HG02763 (cell line): ENCODE data around the gene SAA4.
A peak's percentile ranks its signal among the peaks of the same experiment; 100 is the strongest.
"Not testable (repeated sequence)": the region's sequence is repeated elsewhere in the genome, so short reads cannot be mapped to it uniquely, and the experiment has no call there.

Experiments
- ATAC-seq: cut with Tn5 transposase; IDR thresholded peaks from one replicate; pipeline ENCODE4 v1.9.1; 2021; ENCODE audit warnings: mild to moderate bottlenecking, moderate library complexity; ENCODE audit not compliant: unreplicated experiment

SAA4 gene, protein sequence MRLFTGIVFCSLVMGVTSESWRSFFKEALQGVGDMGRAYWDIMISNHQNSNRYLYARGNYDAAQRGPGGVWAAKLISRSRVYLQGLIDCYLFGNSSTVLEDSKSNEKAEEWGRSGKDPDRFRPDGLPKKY

GRCh38 chr11:18236664-18237356 lies at the start of gene SAA4:
Gene SAA4 (minus strand): TSS chr11:18236802. CDS start chr11:18235926, 876 bp downstream.
- ATAC-seq, result no peak

DNA sequence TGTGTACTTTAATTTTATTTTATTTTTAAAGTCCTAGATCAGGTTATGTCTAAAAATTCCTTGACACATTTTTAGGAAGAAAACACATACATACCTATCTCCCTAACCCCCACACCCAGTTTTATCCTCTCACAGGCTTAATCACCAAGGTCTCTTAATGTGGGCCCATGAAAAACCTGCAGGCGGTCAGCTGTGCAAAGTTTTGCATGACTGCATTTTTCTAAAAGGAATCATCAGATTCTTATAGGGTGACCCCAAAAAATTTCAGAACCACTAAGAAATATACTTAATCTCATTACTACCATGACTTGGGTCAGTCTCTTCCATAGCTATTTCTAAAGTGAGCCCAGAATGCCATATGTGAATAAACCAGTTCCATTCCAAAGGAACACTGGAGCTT lies 49.2 kb upstream of the SAA4 start:
- no peak for ATAC-seq

DNA sequence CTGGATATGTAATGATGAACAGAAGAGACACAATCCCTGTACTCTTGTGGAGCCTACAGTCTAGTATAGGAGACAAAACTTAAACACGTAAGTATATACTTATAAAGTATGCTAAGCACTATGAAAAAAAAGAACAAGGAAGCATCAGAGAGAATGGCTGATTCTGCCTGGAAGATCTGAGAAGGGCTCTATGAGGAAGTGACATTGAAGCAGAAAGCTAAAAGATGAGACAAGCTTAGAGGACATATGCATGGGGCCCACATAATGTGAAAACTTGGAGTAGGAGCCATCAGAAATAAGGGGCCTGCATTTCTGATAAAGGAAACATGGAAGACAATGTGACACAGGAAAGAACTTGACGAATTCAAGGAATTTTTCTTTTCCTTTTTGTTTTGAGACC lies 46.0 kb upstream of the SAA4 start:
- no peak for ATAC-seq

DNA sequence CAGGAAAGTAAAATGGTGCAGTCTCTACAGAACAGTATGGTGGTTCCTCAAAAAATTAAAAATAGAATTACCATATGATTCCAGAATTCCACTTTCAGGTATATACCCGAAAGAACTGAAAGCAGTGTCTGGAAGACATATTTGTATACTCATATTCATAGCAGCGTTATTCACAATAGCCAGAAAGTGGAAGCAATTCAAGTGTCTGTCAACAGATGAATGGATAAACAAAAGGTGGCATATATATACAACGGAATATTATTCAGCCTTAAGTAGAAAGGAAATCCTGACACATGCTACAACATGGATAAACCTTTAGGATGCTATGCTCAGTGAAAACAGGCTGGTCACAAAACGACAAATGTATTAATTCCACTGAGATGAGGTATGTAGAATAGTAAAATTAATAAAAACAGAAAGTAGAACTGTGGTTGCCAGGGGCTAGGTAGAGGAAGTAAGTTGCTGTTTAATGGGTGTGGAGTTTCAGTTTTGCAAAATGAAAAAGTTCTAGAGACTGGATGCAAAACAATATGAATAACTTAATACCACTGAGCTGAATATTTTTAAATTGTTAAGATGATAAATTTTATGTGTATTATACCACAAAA lies 43.9 kb upstream of the SAA4 start:
- ATAC-seq, result peak; percentile 88

- ATAC-seq, result no peak
These were observed 41.1 kb upstream of the SAA4 start for GRCh38 chr11:18277565-18278271.

DNA sequence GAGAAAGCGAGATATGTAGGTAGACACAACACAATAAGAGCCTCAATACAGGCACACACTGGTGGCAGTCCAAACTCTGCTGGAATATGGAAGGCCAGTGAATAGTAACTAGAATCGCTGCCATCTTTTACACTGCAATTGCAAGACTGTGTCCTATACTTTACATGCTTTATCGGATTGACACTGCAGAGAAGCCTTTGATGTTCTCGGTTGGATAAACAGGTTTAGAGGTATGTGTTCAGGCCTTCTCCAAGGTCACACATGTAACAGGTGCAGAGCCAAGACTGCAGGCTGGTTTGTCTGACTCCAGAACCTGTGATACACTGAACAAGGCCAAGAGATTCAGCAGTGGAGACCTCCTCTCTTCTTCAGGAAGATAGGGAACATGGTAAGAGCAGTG lies 34.6 kb upstream of the SAA4 start:
- no peak for ATAC-seq

DNA sequence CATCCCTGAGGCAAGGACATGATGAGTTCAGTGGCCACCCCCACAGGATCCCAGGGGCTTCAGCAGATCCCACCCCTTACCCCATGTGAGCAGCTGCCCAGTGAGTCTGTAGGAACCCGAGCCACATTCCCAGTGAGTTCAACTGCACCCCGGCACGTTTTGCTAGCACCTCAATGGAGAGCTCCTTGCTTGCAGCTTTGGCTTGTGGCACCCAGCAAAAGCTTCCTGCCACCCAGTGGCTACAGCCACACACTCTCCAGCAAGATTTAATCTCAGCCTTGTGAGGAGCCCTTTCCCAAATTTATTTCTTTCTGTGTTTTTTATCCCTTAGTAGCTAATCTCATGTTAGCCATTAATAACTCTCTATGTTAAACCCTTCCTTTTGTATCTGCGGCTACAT lies 33.5 kb upstream of the SAA4 start:
- no peak for ATAC-seq

DNA sequence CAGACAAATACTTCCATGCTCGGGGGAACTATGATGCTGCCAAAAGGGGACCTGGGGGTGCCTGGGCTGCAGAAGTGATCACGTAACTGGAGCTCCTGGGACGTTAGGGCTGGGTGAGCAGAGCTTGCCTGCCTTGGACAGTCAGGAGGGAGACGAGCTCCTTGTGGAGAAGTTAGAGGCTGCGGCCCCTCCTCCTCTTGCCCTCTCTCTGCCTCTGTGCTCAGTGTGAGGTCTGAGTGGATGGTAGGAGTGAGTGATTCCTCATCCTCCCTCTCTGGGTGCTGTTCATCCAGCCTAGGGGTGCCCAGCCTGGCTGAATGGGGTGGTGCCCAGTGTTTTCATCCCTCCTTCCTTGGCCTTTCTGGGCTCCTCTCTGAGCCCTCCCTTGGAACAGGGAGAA lies 32.6 kb upstream of the SAA4 start:
- ATAC-seq, result not testable (repeated sequence)

DNA sequence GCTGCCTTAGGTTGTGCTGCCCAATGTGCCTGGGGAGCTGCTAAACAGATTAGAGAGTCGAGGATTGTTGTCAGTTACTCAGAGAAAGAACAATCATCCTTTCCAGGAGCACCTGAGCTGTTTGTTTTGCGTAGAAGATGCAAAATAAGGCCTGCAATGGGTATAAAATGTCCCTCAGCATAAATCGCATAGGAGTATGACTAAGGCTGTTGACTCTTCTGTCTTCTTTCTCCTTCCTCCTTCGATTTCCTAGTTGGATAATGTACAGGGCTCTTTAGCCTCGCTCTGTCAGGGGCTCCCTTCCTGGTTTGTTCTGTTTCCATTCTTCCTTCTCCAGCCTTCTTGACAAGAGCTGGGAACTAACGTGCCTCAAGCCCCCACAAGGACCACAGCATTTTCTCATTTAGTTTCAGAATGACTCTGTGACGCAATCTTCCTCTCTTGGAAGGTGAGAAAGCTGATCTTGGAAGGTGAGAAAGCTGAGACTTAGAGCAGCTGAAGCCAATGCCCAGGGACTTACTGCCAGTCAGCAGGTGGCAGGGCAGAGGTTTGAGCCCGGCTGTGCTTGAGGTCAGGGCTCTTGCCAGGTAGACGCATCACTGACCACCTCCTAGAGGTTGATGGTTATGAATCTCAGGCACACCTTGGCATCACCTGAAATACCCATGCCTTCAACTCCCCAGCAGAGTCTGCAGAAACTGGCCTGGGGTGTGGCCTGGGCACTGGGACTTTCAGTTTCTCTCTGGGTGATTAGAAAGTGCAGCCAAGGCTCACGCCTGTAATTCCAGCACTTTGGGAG lies 30.9 kb upstream of the SAA4 start:
- peak; percentile 66 for ATAC-seq

GRCh38 chr11:18265949-18266348 lies 29.3 kb upstream of the SAA4 start, which contains the start of gene SAA1:
Gene SAA1 (plus strand): TSS chr11:18266264. CDS start chr11:18266888, 624 bp downstream.
- ATAC-seq, result no peak

DNA sequence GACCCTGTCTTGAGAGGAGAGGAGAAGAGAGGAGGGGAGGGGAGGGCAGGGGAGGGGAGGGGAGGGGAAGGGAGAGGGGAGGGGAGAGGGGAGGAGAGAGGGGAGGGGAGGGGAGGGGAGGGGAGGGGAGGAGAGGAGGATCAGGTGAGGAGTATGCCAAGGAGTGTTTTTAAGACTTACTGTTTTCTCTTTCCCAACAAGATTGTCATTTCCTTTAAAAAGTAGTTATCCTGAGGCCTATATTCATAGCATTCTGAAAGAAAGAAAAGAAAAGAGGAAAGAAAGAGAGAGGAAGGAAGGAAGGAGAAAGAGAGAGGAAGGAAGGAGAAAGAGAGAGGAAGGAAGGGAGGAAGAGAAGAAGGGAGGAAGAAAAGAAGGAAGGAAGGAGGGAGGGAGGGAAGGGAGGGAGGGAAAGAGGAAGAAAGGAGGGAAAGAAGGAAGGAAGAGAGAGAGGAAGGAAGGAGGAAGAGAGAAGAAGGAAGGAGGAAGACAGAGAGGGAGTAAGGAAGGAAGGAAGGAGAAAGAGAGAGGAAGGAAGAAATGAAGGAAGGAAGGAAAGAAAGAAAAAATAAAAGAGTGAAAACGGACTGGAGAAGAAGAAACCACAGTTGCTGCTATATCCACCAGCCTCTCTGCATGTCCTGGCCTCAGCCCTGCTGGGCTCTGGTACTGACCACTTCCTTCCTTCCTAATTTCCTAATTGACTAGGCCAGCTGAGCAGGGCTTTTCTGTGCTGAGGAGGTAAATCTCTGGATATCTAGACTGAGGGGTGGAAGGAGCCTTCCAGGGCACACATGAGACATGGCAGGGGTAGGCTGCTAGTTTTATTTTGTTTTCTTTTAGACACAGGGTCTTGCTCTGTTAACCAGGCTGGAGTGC lies 28.3 kb upstream of the SAA4 start:
- ATAC-seq, result no peak

- ATAC-seq, result no peak
These were observed 27.4 kb upstream of the SAA4 start for GRCh38 chr11:18264035-18264434.

DNA sequence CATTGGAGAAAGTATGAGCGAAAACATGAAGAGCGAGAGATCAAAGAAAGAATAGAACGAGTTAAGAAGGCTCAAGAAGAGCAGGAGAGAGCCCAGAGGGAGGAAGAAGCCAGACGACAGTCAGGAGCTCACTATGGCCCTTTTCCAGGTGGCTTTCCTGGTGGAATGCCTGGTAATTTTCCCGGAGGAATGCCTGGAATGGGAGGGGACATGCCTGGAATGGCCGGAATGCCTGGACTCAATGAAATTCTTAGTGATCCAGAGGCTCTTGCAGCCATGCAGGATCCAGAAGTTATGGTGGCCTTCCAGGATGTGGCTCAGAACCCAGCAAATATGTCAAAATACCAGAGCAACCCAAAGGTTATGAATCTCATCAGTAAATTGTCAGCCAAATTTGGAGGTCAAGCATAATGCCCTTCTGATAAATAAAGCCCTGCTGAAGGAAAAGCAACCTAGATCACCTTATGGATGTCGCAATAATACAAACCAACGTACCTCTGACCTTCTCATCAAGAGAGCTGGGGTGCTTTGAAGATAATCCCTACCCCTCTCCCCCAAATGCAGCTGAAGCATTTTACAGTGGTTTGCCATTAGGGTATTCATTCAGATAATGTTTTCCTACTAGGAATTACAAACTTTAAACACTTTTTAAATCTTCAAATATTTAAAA lies 26.2 kb upstream of the SAA4 start:
- ATAC-seq, result not testable (repeated sequence)

GRCh38 chr11:18261721-18262120 lies 25.1 kb upstream of the SAA4 start:
- ATAC-seq, result no peak

DNA sequence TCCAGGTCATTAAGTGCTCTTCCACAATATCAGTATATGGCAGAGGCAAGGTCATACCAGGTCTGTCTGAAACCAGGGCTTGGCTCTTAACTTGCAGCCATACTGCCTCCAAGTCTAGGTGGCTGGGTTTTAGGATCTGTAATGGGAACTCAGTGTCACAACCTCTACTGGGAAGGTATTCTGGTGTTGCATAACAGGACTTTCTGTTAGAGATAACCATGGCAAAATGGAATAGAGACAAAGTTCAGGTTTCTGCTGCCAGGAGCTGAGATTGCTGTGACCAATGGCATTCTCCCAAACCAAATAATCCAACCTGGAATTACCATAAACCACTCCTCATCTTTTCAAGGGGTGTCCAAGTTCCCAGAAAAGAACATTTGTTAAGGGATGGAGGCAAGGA lies 22.7 kb upstream of the SAA4 start:
- ATAC-seq, result no peak

- ATAC-seq, result no peak
These were observed 18.3 kb upstream of the SAA4 start for GRCh38 chr11:18254781-18255361.

- ATAC-seq, result no peak
These were observed 17.3 kb upstream of the SAA4 start for GRCh38 chr11:18253778-18254338.

DNA sequence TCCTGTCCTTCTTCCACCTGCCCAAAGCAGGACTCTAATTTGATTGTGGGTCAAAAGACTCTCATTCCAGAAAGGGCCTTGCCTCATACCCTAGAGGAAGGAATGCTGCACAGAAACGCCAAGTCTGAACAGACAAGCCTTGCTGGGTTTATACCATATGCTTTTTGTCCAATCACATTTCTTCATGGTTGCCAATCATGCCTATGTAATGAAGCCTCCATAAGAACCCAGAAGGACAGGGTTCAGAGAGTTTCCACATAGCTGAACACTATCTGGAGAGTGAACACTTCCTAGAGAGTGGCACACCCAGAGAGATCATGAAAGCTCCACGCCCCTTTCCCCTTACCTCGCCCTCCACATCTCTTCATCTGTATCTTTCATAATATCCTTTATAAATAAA lies 16.6 kb upstream of the SAA4 start:
- no peak for ATAC-seq

- ATAC-seq, result no peak
These were observed 12.0 kb upstream of the SAA4 start, which contains the start of gene SAA2 for GRCh38 chr11:18248561-18248960. Gene SAA2 (minus strand): TSS chr11:18248668. CDS start chr11:18248011, 657 bp downstream.
